Left renal cortex interstitium (tissue), 4 donors: ENCODE results near the gene PIK3R4. TPM values are rescaled to one million over a fixed set of nuclear protein-coding genes. Genes with fewer than 3 reads are reported as not detected.
A peak's percentile ranks its signal among the peaks of the same experiment; 100 is the strongest.

ENCODE experiments used
- DNase-seq, 4 donors: peaks; one replicate each; pipeline ENCODE4 v3.0.0-alpha.2; 2013; ENCODE audit warnings: low read depth in 4 of 4, low spot score in 2 of 4, missing footprints in 1 of 4
- polyA plus RNA-seq, 4 donors: library from polyadenylated mRNA; unstranded; fragments of 120-200 nt; gene quantifications; one replicate each; pipeline ENCODE4 v1.2.1, GENCODE V29; 2013; ENCODE audit not compliant: insufficient read length in 4 of 4

The PIK3R4 gene
- polyA plus RNA-seq = 10 to 100 TPM; 36.7 to 51.1 (median 46.2) TPM

GRCh38 chr3:130746246-130747039 lies at the start of gene PIK3R4:
TSS of gene PIK3R4 (minus strand) at chr3:130746829. CDS start at chr3:130745218, 1,611 bp downstream.
- peak; percentile 95 to 100 (median 96) for DNase-seq

- DNase-seq = no peak
Observed at GRCh38 chr3:130795396-130795795, 48.8 kb upstream of the PIK3R4 start.

- DNase-seq = no peak
Observed at GRCh38 chr3:130792246-130792645, 45.6 kb upstream of the PIK3R4 start.

- no peak for DNase-seq
Observed at GRCh38 chr3:130789782-130790322, 43.2 kb upstream of the PIK3R4 start.

GRCh38 chr3:130787422-130788068 lies 40.9 kb upstream of the PIK3R4 start:
- DNase-seq = no peak

DNA sequence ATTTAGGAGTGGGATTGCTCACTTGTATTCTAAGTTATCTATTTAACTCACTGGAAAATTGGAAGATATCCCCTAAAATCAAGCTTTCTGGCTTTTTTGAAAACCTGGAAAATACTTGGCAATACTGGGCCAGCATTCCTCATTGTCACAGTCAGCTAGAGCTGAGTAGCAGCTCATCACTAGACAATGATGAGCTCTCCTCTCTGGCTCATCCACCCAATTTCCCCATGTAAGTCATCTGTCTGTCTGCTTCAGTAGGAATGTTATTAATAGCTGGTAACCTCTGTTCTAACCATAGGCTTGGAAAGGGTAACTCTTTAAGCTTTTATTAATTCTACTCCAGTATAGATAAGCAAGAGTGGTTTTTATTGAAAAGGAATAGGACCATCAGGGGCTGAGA lies 39.7 kb upstream of the PIK3R4 start:
- DNase-seq = no peak

GRCh38 chr3:130783629-130784028 lies 37.0 kb upstream of the PIK3R4 start:
- no peak for DNase-seq

DNA sequence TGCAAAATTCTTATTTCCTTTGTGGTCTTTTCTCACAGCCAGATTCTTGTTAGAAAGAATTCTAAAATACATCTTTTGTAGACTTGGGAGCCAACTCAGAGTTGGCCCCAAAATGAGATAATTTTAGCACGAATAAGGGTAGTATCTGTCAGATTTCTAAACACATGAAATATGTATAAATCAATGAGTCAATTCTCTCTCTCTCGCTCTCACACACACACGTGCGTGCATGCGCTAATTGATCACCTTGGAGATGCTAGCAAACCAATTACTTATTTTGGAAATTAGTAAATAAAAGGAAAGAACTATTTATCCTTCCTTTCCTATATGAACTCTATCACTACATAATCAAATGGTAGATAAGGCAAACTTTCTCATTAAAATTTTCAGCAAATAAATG lies 32.9 kb upstream of the PIK3R4 start:
- DNase-seq = no peak

DNA sequence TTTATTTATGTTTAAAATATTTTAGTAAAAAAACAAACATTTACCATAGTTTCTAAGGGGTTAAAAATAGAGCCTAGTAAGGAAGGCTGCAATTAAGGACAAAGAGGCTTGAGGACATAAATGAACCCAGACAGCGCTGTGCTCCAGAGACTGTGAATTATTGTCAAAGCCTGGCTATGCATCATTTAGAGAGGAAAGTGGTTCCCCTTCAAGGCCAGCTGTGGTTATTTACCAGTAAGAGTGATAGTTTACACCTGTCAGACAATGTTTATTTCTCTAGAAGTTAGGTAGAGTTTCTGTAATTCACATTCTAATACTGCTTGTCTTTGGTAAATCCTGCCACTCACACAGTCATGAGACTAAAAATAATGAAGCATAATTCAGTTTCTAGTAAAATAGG lies 32.4 kb upstream of the PIK3R4 start:
- no peak for DNase-seq

- DNase-seq = no peak
Observed at GRCh38 chr3:130773366-130773765, 26.7 kb upstream of the PIK3R4 start.

DNA sequence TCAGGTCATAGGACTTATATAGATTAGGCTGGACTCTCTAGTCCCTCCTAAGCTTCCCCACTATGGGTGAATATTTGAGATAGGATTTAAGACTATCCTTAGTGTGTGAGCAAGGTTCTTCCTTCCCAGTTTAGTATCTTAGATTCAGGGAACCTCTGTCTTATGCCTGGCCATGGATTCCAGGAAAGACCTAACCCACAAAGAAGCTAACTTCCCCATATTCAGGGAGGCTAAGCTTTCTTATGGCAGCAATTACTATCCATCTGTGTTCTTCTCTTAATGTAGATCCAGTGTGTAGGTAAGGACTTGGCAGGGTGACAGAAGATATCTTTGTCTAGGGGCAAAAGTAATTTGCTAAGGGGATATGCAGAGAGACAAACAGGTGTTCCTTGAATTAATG lies 25.5 kb upstream of the PIK3R4 start:
- no peak for DNase-seq

GRCh38 chr3:130770644-130771043 lies 24.0 kb upstream of the PIK3R4 start:
- DNase-seq = no peak

- DNase-seq = no peak
Observed at GRCh38 chr3:130761730-130762311, 15.2 kb upstream of the PIK3R4 start.

DNA sequence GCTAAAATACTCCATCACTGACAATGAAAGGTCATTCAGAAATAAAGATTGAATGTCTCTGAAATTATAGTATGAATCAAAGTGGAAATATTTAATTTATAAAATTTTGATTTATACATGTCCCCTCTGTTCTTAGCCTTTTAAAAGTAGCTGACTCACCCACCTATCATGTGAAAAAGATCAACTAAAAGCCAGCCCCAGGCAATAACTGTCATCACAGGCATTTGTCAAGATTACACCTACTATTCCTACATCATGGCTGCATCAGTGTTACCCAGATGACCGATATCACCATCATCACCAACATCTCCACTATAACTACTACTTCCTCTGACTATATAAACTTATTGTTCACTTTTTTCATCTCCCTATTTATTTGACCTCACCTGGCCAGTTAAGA lies 14.3 kb upstream of the PIK3R4 start:
- DNase-seq = no peak

DNA sequence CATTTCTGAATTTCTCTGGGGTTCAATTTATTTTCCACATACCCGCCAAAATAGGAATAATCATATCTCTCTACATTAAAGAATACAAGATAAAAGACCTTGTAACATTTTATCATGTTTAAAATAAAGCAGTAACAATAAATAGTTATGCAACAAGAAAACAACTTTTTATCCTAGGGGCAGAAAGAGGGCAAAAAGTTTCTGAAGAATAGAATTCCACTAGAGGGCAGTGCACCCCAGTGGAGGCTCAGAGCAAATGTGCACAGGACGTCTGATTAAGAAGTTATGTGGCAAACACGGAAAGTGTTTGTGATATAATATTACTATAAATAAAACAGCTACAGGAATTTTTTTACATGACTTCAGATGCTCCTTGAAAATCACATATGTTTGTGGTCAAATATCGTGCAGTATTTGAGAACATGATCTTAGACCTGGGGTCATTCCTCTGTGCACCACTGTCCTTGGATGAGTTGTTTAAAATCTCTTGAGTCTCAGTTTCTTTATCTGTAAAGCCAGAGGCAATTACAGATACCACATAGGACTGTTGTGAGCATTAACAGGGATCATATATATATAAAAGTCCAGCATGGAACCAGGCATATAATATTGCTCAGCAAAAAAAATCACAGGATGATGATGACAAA lies 13.2 kb upstream of the PIK3R4 start:
- peak in 2 of 4 donors; percentile 32 to 62 for DNase-seq

DNA sequence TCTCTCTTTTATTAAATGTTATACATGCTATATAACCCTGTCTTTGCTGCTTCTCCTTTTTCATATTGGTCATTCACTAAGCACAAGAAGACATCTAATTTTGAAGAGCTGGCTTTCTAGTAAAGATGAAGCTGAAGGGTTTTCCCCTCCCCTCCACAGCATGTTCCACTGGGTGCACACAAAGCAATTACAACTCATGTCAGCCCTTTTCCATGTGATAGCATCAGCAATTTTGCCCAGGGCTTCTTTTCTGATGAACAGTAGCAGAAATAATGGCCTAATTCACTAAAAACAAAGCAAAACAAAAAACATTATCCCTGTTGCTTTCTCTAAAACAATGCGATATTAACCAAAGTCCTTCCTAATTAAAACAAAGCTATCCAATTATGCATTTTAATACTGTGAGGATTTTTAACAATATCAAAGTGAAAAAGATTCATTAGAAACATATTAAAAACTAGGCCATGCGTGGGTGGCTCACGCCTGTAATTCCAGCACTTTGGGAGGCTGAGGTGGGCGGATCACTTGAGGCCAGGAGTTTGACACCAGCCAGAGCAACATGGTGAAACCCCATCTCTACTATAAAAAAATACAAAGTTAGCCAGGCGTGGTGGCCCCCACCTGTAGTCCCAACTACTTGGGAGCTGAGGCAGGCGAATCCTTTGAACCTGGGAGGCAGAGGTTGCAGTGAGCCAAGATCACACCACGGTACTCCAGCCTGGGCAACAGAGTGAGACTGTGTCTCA lies 12.2 kb upstream of the PIK3R4 start:
- no peak for DNase-seq

DNA sequence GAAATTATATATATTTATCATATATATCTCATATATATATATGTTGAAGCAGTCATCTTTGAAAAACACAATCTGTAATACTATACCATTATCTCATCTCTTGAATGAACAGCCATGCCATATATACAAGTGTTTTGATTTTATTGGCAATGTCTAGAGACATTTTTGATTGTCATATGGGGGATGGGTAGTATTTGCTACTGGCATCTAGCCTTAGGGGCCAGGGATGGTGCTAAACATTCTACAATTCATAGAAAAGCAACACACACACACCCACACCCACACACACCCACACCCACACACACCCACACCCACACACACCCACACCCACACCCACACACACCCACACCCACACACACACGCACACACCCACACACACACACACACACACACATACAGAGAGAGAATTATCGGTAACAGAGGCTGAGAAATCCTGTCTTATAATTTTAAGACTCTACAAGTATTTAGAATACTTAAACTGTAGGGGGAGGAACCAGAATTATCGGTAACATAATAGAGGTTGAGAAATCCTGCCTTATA lies 11.1 kb upstream of the PIK3R4 start:
- DNase-seq = no peak

DNA sequence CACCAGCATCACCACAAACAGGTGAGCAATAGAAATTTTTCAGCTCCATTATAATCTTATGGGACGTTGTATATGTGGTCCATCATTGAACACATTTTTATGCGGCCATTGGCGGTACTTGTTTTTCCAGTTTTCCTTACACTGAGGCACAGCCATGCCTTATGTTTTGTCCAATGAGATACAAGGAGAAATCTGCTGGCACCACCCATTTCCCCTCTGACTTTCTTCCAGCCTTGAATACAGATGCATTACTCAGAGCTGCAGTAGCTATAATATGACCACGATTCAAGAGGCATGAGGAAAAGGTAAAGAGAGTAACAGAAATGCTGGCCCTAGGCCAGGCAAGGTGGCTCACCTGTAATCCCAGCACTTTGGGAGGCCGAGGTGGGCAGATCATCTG lies 9.0 kb upstream of the PIK3R4 start:
- no peak for DNase-seq

GRCh38 chr3:130748981-130749380 lies 2.4 kb upstream of the PIK3R4 start:
- DNase-seq = no peak

DNA sequence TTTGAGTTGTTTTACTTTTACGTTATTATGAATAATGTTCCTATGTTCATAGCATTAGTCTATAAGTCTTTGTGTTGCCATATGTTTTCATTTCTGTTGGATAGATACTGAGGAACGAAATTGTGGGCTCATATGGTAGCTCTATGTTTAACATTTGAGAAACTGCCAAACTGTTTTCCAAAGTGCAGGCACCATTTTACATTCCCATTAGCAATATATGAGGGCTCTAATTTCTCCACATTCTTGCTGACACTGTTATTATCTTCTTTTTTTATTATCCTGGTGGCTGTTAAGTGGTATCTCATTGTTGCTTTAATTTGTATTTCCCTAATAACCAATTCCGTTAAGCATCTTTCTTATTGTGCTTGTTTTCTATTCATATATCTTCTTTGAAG lies 1.8 kb upstream of the PIK3R4 start:
- no peak for DNase-seq
